HG02973 (cell line): ENCODE data around the gene DCUN1D4.
"Not testable (repeated sequence)": the region's sequence is repeated elsewhere in the genome, so short reads cannot be mapped to it uniquely, and the experiment has no call there.

ENCODE experiments used
- ATAC-seq: cut with Tn5 transposase; IDR thresholded peaks from one replicate; pipeline ENCODE4 v1.9.1; 2021; ENCODE audit warnings: moderate library complexity; ENCODE audit not compliant: unreplicated experiment

DCUN1D4 gene

DNA sequence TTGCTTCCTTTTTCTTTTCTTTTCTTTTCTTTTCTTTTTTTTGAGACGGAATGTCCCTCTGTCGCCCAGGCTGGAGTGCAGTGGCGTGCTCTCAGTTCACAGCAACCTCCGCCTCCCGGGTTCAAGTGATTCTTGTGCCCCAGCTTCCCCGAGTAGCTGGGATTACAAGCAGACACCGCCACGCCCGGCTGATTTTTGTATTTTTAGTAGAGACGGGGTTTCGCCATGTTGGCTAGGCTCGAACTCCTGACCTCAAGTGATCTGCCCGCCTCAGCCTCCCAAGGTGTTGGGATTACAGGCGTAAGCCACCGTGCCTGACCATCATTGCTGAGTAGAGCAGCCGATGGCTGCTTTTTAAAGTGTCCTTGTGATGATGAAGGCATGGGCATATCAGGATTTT is 50.4 kb downstream of the DCUN1D4 start:
- ATAC-seq, result not testable (repeated sequence)

DNA sequence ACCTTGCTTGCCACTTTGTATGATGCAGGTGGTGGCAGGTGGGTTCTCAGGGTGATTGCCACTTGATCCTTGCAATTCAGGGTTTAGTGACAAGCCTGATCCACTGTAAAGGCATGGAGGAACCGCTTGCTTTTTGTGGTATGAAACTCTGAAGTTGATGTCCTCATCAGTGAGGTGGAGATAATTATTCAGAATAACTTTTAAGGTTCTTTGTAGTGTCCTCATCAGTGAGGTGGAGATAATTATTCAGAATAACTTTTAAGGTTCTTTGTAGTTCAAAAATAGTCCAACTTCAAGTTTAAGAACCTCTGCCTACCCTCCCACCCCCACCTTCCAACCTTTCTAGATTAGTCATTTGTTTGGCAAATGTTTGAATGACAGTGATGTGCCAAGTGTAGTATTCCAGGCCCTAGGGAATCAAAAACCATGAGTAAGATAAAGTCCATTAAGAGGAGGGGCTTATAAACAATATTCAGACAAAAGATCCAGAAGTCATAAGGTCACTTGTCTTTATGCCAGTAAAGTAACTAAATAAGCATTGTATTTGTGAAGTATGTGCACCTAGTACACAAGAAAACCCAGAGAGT is 51.2 kb downstream of the DCUN1D4 start:
- ATAC-seq, result no peak

DNA sequence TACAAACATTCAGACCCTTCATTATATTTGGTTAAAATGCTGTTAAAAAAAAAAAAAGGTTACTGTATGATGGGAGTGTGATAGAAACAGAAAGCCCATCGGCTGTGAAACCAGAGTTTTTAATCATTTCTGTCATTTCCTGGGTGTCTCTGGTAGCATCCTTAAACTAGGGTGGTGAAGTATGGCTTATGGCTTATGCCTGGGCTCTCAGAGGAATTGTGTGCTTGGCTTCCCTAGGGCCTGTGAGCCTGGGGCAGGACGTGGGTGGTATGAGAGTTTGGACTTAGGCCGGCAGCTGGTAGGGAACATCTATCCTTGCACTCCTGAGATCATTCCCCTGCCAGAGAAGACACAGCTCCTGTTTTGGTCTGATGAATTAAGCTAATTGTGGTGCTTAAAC is 52.2 kb downstream of the DCUN1D4 start:
- peak; percentile 59 for ATAC-seq

DNA sequence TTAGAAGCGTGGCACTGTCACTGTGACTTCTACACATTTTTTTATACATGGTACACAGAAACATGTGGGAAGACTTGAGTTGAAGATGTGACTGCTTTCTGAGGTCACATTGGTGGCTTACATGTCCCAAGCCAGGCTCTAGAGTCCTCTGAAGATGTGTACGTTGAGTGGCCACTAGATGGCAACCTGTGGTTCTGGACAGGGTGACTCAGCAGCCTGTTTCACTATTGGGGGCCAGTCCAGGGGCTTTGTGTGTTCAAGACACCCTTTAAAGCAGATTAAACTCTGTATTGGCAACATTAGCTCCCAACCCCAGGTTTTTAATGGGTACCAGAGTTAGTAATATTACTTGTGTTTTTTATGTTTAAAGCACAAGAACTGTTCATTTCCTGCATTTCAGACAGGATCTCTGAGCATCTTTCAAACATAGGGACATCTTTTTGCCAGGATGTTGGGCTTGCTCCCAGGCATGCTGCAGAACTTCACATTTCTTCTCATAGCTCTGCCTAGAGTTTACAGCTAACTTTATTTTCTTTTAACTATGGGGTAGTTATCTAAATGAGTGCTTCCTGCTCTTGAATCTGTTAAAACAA is 53.0 kb downstream of the DCUN1D4 start:
- peak; percentile 98 for ATAC-seq

GRCh38 chr4:51901363-51901762 is 58.4 kb downstream of the DCUN1D4 start:
- ATAC-seq, result no peak

DNA sequence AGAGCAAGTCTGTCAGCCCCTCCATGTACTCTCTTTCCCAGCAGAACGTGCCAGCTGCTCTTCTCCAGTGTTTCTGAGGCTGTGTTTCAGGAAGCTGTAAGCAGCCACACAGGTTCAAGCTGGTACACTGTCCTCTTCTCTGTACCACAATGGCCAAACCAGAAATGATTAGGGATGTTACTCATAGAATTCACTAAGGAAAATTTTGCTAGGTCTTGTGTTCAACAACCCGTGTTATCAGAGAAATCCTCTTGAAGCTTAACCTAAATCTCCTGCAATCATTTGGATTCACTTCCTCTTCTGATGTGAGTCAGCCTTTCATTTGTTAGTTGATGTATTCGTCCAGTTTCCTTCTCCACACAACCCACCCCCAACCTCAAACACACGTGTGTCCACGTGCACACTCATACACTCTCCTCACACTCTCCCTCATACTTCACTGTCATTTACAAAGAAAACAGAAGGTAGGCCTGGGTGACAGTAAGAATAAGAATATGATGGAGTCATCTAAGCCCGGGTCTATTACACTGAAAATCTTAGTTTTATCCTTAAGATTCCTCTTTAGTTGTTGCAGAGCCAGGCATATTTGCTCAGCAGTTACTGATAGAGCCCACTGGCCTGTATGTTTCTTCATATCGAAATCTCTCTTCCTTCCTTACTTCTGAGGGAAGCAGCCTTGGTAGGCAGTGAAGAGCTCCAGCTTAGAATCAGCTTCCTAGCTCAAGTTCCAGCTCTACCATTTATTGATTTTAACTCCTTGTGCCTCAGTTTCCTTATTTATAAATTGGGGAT is 63.4 kb downstream of the DCUN1D4 start:
- ATAC-seq, result peak; percentile 99

- ATAC-seq, result no peak
Measured at GRCh38 chr4:51907006-51907669, 64.2 kb downstream of the DCUN1D4 start.

- ATAC-seq, result no peak
Measured at GRCh38 chr4:51909236-51909703, 66.3 kb downstream of the DCUN1D4 start.

GRCh38 chr4:51918251-51918650 is 75.3 kb downstream of the DCUN1D4 start:
- ATAC-seq, result no peak

DNA sequence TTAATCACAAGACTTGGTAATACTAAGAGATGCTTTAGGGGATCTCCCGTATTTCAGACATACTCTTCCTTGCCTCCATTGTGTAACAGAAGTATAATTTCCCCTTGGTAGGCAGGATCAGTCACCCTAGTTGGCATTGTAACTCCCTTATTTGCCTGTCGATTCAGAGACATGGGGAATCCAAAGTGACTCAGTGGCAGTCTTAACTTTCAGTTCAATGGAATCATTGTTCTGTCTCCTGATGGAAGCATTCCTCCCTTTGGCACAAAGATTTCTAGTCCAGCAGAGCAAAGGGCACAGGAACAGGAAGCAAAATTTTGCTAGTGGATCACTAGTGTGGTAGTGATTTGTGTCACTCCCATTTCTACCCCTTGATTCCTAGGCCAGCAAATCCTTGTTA is 80.4 kb downstream of the DCUN1D4 start:
- no peak for ATAC-seq

DNA sequence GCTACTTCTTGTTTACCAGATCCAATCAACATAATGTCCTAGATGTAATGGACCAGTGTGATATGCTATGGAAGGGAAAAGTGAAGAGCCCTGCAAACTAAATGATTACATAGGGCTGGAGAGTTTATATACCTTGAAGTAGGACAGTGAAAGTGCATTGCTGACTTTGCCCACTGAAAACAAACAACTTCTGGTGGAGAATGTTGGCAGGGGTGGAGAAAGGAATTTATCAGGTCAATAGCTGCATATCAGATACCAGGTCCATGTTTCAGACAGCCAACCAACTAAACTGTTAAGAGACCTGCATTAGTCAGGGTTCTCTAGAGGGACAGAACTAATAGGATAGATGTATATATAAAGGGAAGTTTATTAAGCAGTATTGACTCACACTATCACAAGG is 82.4 kb downstream of the DCUN1D4 start:
- ATAC-seq, result no peak

- no peak for ATAC-seq
Measured at GRCh38 chr4:51930557-51930956, 87.6 kb downstream of the DCUN1D4 start.

DNA sequence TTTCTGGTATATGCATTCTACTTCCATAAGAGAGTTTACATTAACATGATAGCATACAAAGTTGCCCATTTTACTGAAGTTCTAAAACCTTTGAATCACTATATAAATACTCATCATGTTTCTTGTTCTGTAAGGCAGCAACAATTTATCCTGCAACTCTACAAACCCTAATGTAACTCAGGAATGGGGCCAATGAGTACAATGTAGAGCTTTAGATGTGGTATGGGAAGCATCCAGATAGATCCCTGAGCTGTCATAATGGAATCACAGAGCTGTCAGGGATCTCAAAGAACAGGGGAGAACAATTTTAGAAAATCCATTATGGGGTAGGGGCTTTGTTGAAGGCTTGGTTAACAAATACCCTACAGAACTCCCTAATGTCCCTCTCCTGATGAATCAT is 88.5 kb downstream of the DCUN1D4 start:
- ATAC-seq, result no peak

- no peak for ATAC-seq
Measured at GRCh38 chr4:51932261-51932660, 89.3 kb downstream of the DCUN1D4 start.

GRCh38 chr4:51932684-51933083 is 89.7 kb downstream of the DCUN1D4 start:
- no peak for ATAC-seq

DNA sequence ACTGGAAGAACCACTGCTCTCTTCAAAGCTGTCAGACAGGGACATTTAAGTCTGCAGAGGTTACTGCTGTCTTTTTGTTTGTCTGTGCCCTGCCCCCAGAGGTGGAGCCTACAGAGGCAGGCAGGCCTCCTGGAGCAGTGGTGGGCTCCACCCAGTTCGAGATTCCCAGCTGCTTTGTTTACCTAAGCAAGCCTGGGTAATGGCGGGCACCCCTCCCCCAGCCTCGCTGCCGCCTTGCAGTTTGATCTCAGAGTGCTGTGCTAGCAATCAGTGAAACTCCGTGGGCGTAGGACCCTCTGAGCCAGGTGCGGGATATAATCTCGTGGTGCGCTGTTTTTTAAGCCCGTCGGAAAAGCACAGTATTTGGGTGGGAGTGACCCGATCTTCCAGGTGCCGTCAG is 97.5 kb downstream of the DCUN1D4 start:
- ATAC-seq, result not testable (repeated sequence)

- no peak for ATAC-seq
Measured at GRCh38 chr4:51942108-51942832, 99.3 kb downstream of the DCUN1D4 start.

- ATAC-seq, result no peak
Measured at GRCh38 chr4:51942833-51943215, 99.9 kb downstream of the DCUN1D4 start.

GRCh38 chr4:51943221-51943620 is 100.3 kb downstream of the DCUN1D4 start:
- ATAC-seq, result no peak

- no peak for ATAC-seq
Measured at GRCh38 chr4:51958199-51958968, 115.4 kb downstream of the DCUN1D4 start.
